Kidney epithelial cell (primary cell): ENCODE results near the gene PSMG4. TPM values are rescaled to one million over a fixed set of nuclear protein-coding genes. Genes with fewer than 3 reads are reported as not detected.

Source experiments
- DNase-seq: peaks from one replicate; pipeline ENCODE4 v3.0.0-alpha.2; 2010; ENCODE audit warnings: low read depth
- H3K27me3 ChIP-seq: 2 replicates; pipeline ENCODE4 v1.6.0; 2011; ENCODE audit warnings: low read length; ENCODE audit not compliant: control insufficient read depth, insufficient read depth
- H3K36me3 ChIP-seq: 2 replicates; pipeline ENCODE4 v1.5.1; 2011; ENCODE audit warnings: low read length; ENCODE audit not compliant: control insufficient read depth, insufficient read depth
- H3K4me3 ChIP-seq: 2 replicates; pipeline ENCODE4 v1.5.1; 2011; ENCODE audit warnings: low read depth, mild to moderate bottlenecking, control low read depth, low read length
- total RNA-seq: library from RNA; depleted of rRNA; stranded (reverse); fragments of >200 nt; gene quantifications from 2 replicates; pipeline ENCODE4 v1.2.3, GENCODE V29; 2015
- TF ChIP-seq, protein P1 (sequence below): IDR thresholded peaks from 2 replicates; pipeline ENCODE4 v1.5.1; 2011; ENCODE audit warnings: mild to moderate bottlenecking, moderate library complexity, low read length, control low read depth, inconsistent platforms; ENCODE audit not compliant: insufficient read depth, poor library complexity, severe bottlenecking

The PSMG4 gene
- total RNA-seq, 1 donor from 2014 or later: 26.5 TPM

- Histone ChIP-seq H3K27me3 (no peaks in the 10 kb centered on the region), H3K36me3 (no peaks in the 10 kb centered on the region), H3K4me3 (no peak overlapping the region)
- TF ChIP-seq, protein P1, sequence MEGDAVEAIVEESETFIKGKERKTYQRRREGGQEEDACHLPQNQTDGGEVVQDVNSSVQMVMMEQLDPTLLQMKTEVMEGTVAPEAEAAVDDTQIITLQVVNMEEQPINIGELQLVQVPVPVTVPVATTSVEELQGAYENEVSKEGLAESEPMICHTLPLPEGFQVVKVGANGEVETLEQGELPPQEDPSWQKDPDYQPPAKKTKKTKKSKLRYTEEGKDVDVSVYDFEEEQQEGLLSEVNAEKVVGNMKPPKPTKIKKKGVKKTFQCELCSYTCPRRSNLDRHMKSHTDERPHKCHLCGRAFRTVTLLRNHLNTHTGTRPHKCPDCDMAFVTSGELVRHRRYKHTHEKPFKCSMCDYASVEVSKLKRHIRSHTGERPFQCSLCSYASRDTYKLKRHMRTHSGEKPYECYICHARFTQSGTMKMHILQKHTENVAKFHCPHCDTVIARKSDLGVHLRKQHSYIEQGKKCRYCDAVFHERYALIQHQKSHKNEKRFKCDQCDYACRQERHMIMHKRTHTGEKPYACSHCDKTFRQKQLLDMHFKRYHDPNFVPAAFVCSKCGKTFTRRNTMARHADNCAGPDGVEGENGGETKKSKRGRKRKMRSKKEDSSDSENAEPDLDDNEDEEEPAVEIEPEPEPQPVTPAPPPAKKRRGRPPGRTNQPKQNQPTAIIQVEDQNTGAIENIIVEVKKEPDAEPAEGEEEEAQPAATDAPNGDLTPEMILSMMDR: no peak
- no peak for DNase-seq
These were observed 13.5 kb upstream of the PSMG4 start for GRCh38 chr6:3245216-3245615.

- H3K36me3 ChIP-seq: no peaks in the 10 kb centered on the region
- TF ChIP-seq, protein P1: no peak
- peak; percentile 76 for DNase-seq
- no peaks in the 10 kb centered on the region for H3K27me3 ChIP-seq
- peak overlapping the region; percentile 18 for H3K4me3 ChIP-seq
These were observed 11.2 kb upstream of the PSMG4 start for GRCh38 chr6:3247255-3248146.

GRCh38 chr6:3249821-3250220 lies 8.9 kb upstream of the PSMG4 start:
- Histone ChIP-seq H3K27me3 (no peaks in the 10 kb centered on the region), H3K4me3 (no peak overlapping the region), H3K36me3 (no peaks in the 10 kb centered on the region)
- TF ChIP-seq, protein P1: no peak
- no peak for DNase-seq

GRCh38 chr6:3250231-3250675 lies 8.5 kb upstream of the PSMG4 start:
- DNase-seq: no peak
- no peaks in the 10 kb centered on the region for H3K27me3 ChIP-seq
- TF ChIP-seq, protein P1: no peak
- H3K36me3 ChIP-seq: no peaks in the 10 kb centered on the region
- no peak overlapping the region for H3K4me3 ChIP-seq

DNA sequence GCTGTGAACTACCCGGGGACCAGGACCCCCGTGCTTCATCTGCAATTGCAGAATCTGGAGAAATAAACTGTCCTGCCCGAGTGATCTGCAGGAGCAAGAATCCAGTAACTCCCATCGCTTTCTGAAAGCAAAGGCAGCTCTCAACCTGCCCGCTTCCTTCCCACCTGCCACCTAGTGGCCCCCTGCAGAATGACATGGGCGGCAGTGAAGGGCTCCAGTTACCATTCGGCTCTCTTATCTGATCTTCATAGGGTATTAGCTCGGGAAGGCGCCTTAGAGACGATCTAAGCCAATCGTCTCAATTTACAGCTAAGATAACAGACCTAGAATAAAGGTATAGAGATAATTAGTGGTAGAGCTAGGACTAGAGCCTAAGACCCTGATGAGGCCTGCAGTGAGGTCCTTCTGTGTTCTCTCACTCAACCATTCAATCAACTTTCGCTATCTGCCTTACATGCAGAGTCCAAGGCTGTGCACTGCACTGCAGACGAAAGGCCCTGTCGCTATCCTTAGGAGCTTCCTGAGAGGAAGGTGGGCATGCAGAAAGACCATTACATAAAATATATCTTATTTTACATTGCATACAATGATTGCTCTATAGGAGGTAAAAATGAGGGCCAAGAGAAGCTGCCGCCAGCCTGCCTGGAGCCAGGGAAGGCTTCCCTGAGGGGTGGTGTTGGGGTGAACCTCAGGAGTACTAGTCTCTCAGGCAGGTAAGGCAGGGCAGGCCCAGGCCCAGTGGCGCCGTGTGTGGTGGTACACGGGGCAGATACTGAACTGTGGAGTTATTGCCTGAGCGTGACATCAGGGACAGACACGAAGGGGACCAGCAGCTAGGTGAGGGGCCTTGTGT lies 7.1 kb upstream of the PSMG4 start:
- DNase-seq: no peak
- no peaks in the 10 kb centered on the region for H3K27me3 ChIP-seq

More for the DNA sequence above, 7.1 kb upstream of the PSMG4 start:
- Histone ChIP-seq H3K36me3 (no peaks in the 10 kb centered on the region), H3K4me3 (no peak overlapping the region)
- TF ChIP-seq, protein P1: peak; percentile 98
